ENCODE measurements around the gene KRT8.
"Not testable (repeated sequence)": the region's sequence is repeated elsewhere in the genome, so short reads cannot be mapped to it uniquely, and the experiment has no call there.

The KRT8 gene

GRCh38 chr12:52904509-52905300 lies at the start of gene KRT8:
KRT8 (minus strand) TSS chr12:52905076; CDS start chr12:52904981, 95 bp downstream.
- DNase-seq (ENCODE audit: low read depth); in situ Hi-C loops (cut with HindIII; ENCODE audit: low sequenced_read_pairs); H3K4me3 ChIP-seq (ENCODE audit: low read depth, low read length): not testable (repeated sequence)

- in situ Hi-C loops (cut with HindIII; ENCODE audit: low sequenced_read_pairs): no loop called here
- no peak for TF ChIP-seq CTCF (IDR thresholded peaks at IDR 0.05; ENCODE audit: low read depth, low read length, missing control alignments)
- no peak for DNase-seq (ENCODE audit: low read depth)
Observed at GRCh38 chr12:52953181-52953841, 48.4 kb upstream of the KRT8 start.

DNA sequence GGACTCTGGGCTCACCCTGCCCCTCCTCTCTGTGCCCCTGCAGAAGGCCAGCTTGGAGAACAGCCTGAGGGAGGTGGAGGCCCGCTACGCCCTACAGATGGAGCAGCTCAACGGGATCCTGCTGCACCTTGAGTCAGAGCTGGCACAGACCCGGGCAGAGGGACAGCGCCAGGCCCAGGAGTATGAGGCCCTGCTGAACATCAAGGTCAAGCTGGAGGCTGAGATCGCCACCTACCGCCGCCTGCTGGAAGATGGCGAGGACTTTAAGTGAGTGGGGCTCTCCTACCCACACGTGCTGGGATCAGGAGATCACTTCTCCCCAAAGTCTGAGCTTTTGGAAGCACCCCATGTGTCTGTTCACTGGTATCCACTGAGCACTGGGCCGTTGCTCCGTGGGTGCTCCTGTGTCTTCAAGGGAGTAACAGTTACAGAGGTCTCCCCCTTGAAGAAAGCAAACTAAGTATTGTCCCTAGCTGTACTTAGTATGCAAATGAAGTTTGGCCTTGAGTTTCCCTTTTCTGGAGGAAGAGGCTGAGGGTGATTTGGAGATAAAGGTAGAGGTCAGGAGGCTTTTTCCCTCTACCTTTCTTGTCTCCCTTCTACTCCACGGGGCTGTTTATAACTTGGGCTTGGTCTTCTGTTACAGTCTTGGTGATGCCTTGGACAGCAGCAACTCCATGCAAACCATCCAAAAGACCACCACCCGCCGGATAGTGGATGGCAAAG lies 47.4 kb upstream of the KRT8 start:
- DNase-seq (ENCODE audit: low read depth): no peak
- H3K4me3 ChIP-seq (ENCODE audit: low read depth, low read length): no peak overlapping the region
- no peak for TF ChIP-seq CTCF (IDR thresholded peaks at IDR 0.05; ENCODE audit: low read depth, low read length, missing control alignments)
- in situ Hi-C loops (cut with HindIII; ENCODE audit: low sequenced_read_pairs): no loop called here

More at GRCh38 chr12:52953181-52953841, 48.4 kb upstream of the KRT8 start:
- no peak overlapping the region for H3K4me3 ChIP-seq (ENCODE audit: low read depth, low read length)

- no peak for TF ChIP-seq CTCF (IDR thresholded peaks at IDR 0.05; ENCODE audit: low read depth, low read length, missing control alignments)
- no peak for DNase-seq (ENCODE audit: low read depth)
- in situ Hi-C loops (cut with HindIII; ENCODE audit: low sequenced_read_pairs): no loop called here
- H3K4me3 ChIP-seq (ENCODE audit: low read depth, low read length): peak overlapping the region; percentile 5
Observed at GRCh38 chr12:52951640-52952039, 46.8 kb upstream of the KRT8 start.

- TF ChIP-seq CTCF (IDR thresholded peaks at IDR 0.05; ENCODE audit: low read depth, low read length, missing control alignments): no peak
- in situ Hi-C loops (cut with HindIII; ENCODE audit: low sequenced_read_pairs): no loop called here
- peak overlapping the region; percentile 77 for H3K4me3 ChIP-seq (ENCODE audit: low read depth, low read length)
- no peak for DNase-seq (ENCODE audit: low read depth)
Observed at GRCh38 chr12:52951126-52951525, 46.2 kb upstream of the KRT8 start.

GRCh38 chr12:52950553-52950952 lies 45.7 kb upstream of the KRT8 start:
- DNase-seq (ENCODE audit: low read depth): no peak
- in situ Hi-C loops (cut with HindIII; ENCODE audit: low sequenced_read_pairs): no loop called here
- peak overlapping the region; percentile 77 for H3K4me3 ChIP-seq (ENCODE audit: low read depth, low read length)
- TF ChIP-seq CTCF (IDR thresholded peaks at IDR 0.05; ENCODE audit: low read depth, low read length, missing control alignments): no peak
